CD4-positive, alpha-beta T cell treated with Interleukin-15 for 4 hours (primary cell): ENCODE data around the gene RHEBL1.
"Not testable (repeated sequence)": the region's sequence is repeated elsewhere in the genome, so short reads cannot be mapped to it uniquely, and the experiment has no call there.

Source experiments
- DNase-seq: peaks from one replicate; pipeline ENCODE4 v3.0.0-alpha.2; 2020; ENCODE audit warnings: low spot score

RHEBL1 gene

GRCh38 chr12:49089821-49090773, 20.3 kb upstream of the RHEBL1 start:
- DNase-seq = no peak

GRCh38 chr12:49088932-49089330, 19.2 kb upstream of the RHEBL1 start:
- no peak for DNase-seq

- peak; percentile 78 for DNase-seq
Observed at GRCh38 chr12:49088150-49088931, 18.6 kb upstream of the RHEBL1 start.

- DNase-seq = no peak
Observed at GRCh38 chr12:49086116-49086515, 16.3 kb upstream of the RHEBL1 start.

- no peak for DNase-seq
Observed at GRCh38 chr12:49084438-49084837, 14.7 kb upstream of the RHEBL1 start.

- no peak for DNase-seq
Observed at GRCh38 chr12:49079793-49080192, 10.0 kb upstream of the RHEBL1 start.

- no peak for DNase-seq
Observed at GRCh38 chr12:49070971-49071370, 1.2 kb upstream of the RHEBL1 start.

- DNase-seq = no peak
Observed at GRCh38 chr12:49068879-49069506, 786 bp downstream of the RHEBL1 start.

GRCh38 chr12:49066120-49066519, 3.7 kb downstream of the RHEBL1 start:
- DNase-seq = no peak

- DNase-seq = no peak
Observed at GRCh38 chr12:49064767-49065152, 5.0 kb downstream of the RHEBL1 start.

GRCh38 chr12:49061916-49062315, 7.9 kb downstream of the RHEBL1 start:
- not testable (repeated sequence) for DNase-seq

- no peak for DNase-seq
Observed at GRCh38 chr12:49061157-49061650, 8.6 kb downstream of the RHEBL1 start.

- DNase-seq = peak; percentile 88
Observed at GRCh38 chr12:49060237-49061156, 9.3 kb downstream of the RHEBL1 start, which contains the start of gene KMT2D. KMT2D (minus strand) TSS chr12:49060794; CDS start chr12:49055324, 5,470 bp downstream.

- DNase-seq = no peak
Observed at GRCh38 chr12:49059299-49060171, 10.2 kb downstream of the RHEBL1 start.

- no peak for DNase-seq
Observed at GRCh38 chr12:49059045-49059298, 10.8 kb downstream of the RHEBL1 start.

GRCh38 chr12:49058366-49059044, 11.3 kb downstream of the RHEBL1 start:
- DNase-seq = no peak

GRCh38 chr12:49057888-49058287, 11.9 kb downstream of the RHEBL1 start:
- no peak for DNase-seq

GRCh38 chr12:49055978-49056754, 13.6 kb downstream of the RHEBL1 start:
- DNase-seq = peak; percentile 73

- no peak for DNase-seq
Observed at GRCh38 chr12:49055092-49055491, 14.7 kb downstream of the RHEBL1 start.
